HepG2 (cell line): ENCODE results near the gene EXOC3. TPM values are rescaled to one million over a fixed set of nuclear protein-coding genes. Genes with fewer than 3 reads are reported as not detected.

Experiments
- ATM ChIP-seq: fragments of 450-650 bp; IDR thresholded peaks from 2 replicates; pipeline ENCODE4 v1.7.1; 2017; ENCODE audit warnings: mild to moderate bottlenecking, borderline replicate concordance
- HMGA1 ChIP-seq: sonication (generic); formaldehyde crosslinking; conservative IDR thresholded peaks from 2 replicates; pipeline ENCODE4 v1.4.0; 2020; ENCODE audit warnings: missing genetic modification reagents
- JUN ChIP-seq: sonication (generic); formaldehyde crosslinking; IDR thresholded peaks from 2 replicates; pipeline ENCODE4 v1.4.0; 2020; ENCODE audit warnings: mild to moderate bottlenecking, missing genetic modification reagents
- LRRFIP1 ChIP-seq: sonication (generic); formaldehyde crosslinking; conservative IDR thresholded peaks from 2 replicates; pipeline ENCODE4 v1.4.0; 2020; ENCODE audit warnings: missing genetic modification reagents
- PBX3 ChIP-seq: sonication (generic); formaldehyde crosslinking; IDR thresholded peaks from 2 replicates; pipeline ENCODE4 v1.8.1; 2023; ENCODE audit warnings: missing genetic modification reagents, inconsistent platforms, borderline replicate concordance
- PRMT3 ChIP-seq: sonication (generic); formaldehyde crosslinking; IDR thresholded peaks from 2 replicates; pipeline ENCODE4 v1.8.1; 2022; ENCODE audit warnings: low read depth, mild to moderate bottlenecking, moderate library complexity, missing genetic modification reagents, borderline replicate concordance
- SKI ChIP-seq: fragments of 450-650 bp; IDR thresholded peaks from one replicate; pipeline ENCODE4 v1.6.1; 2018; ENCODE audit warnings: mild to moderate bottlenecking; ENCODE audit not compliant: partially characterized antibody
- SP1 ChIP-seq, 2 experiments: fragments of 450-650 bp in 1 of 2; sonication (generic) in 1 of 2; formaldehyde crosslinking in 1 of 2; IDR thresholded peaks; 2 replicates each; pipeline versions ENCODE4 v1.4.0 to v1.6.1; 2016 to 2020; ENCODE audit warnings: missing genetic modification reagents in 1 of 2
- TARDBP ChIP-seq: sonication (generic); formaldehyde crosslinking; IDR thresholded peaks from 2 replicates; pipeline ENCODE4 v1.8.0; 2022; ENCODE audit warnings: mild to moderate bottlenecking, missing genetic modification reagents
- TBX3 ChIP-seq: fragments of 450-650 bp; IDR thresholded peaks from 2 replicates; pipeline ENCODE4 v1.6.1; 2017; ENCODE audit warnings: antibody characterized with exemption, mild to moderate bottlenecking, inconsistent platforms, borderline replicate concordance
- TOPORS ChIP-seq: sonication (generic); formaldehyde crosslinking; IDR thresholded peaks from 2 replicates; pipeline ENCODE4 v1.8.0; 2023; ENCODE audit warnings: mild to moderate bottlenecking, missing genetic modification reagents
- ZBTB49 ChIP-seq: sonication (generic); formaldehyde crosslinking; IDR thresholded peaks from 2 replicates; pipeline ENCODE4 v1.4.0; 2020; ENCODE audit warnings: missing genetic modification reagents, borderline replicate concordance
- ZIK1 ChIP-seq: sonication (generic); formaldehyde crosslinking; IDR thresholded peaks from 2 replicates; pipeline ENCODE4 v1.5.0; 2020; ENCODE audit warnings: mild to moderate bottlenecking, low read depth, missing genetic modification reagents, borderline replicate concordance
- ZNF337 ChIP-seq: sonication (generic); formaldehyde crosslinking; IDR thresholded peaks from 2 replicates; pipeline ENCODE4 v1.5.1; 2020; ENCODE audit warnings: missing genetic modification reagents, low read depth, mild to moderate bottlenecking, borderline replicate concordance
- ZNF451 ChIP-seq: sonication (generic); formaldehyde crosslinking; IDR thresholded peaks from 2 replicates; pipeline ENCODE4 v1.5.0; 2020; ENCODE audit warnings: mild to moderate bottlenecking, missing genetic modification reagents
- ZNF503 ChIP-seq: sonication (generic); formaldehyde crosslinking; IDR thresholded peaks from 2 replicates; pipeline ENCODE4 v1.4.0; 2020; ENCODE audit warnings: missing genetic modification reagents
- ZNF564 ChIP-seq: sonication (generic); formaldehyde crosslinking; IDR thresholded peaks from 2 replicates; pipeline ENCODE4 v1.8.1; 2023; ENCODE audit warnings: mild to moderate bottlenecking, missing genetic modification reagents
- ZNF720 ChIP-seq: sonication (generic); formaldehyde crosslinking; IDR thresholded peaks from 2 replicates; pipeline ENCODE4 v1.4.0; 2020; ENCODE audit warnings: missing genetic modification reagents
- ZNF839 ChIP-seq: sonication (generic); formaldehyde crosslinking; IDR thresholded peaks from 2 replicates; pipeline ENCODE4 v1.4.0; 2020; ENCODE audit warnings: missing genetic modification reagents, mild to moderate bottlenecking, borderline replicate concordance
- polyA plus RNA-seq, 8 experiments: library from polyadenylated mRNA; depleted of rRNA in 3 of 8; stranded (reverse) in 7 of 8; unstranded in 1 of 8; fragments of >200 nt; fragmentation: Illumina TruSeq in 4 of 8; extraction: Trizol in 4 of 8; gene quantifications; 2 replicates each; pipeline versions ENCODE4 v1.2.1 to v1.2.3, GENCODE V29; 2011 to 2016; ENCODE audit warnings: low read depth in 4 of 8, missing spikeins in 1 of 8, mixed read lengths in 1 of 8; ENCODE audit not compliant: insufficient read depth in 1 of 8
- total RNA-seq, 5 experiments: library from RNA; depleted of rRNA; stranded (reverse); fragments of >200 nt; fragmentation: Illumina TruSeq; extraction: Trizol; gene quantifications; 2 replicates each; pipeline ENCODE4 v1.2.3, GENCODE V29; 2016; ENCODE audit warnings: low read depth in 1 of 5

EXOC3 gene
- total and polyA plus RNA-seq, 2 of the 13 experiments (the other 11 are each of a cell fraction or from before 2014, with no cell fraction given): 9.2 to 20.5 TPM

GRCh38 chr5:472656-473550, 29.9 kb downstream of the EXOC3 start (continued):
- peak; percentile 95 for TF ChIP-seq PRMT3 (CRISPR knock-in tag)
- no peak for TF ChIP-seq HMGA1 (CRISPR knock-in tag)
- no peak for TF ChIP-seq LRRFIP1 (CRISPR knock-in tag)
- TF ChIP-seq JUN: no peak
- TF ChIP-seq ZNF720 (CRISPR knock-in tag): no peak
- peak; percentile 68 for TF ChIP-seq ZNF503 (CRISPR knock-in tag)
- TF ChIP-seq ATM: no peak
- no peak for TF ChIP-seq SKI
- no peak for TF ChIP-seq SP1 (IDR thresholded peaks at IDR 0.05)
- peak; percentile 51; the same call in 1 of the 2 replicates for TF ChIP-seq SP1 (CRISPR knock-in tag; IDR thresholded peaks at IDR 0.05)
- 0 out of 2 replicates have a peak, but pooled peaks have one; percentile 74 for TF ChIP-seq ZBTB49 (CRISPR knock-in tag)
- TF ChIP-seq TBX3: no peak
- peak; percentile 99 for TF ChIP-seq ZIK1 (CRISPR knock-in tag)
- peak; percentile 89; the same call in 1 of the 2 replicates for TF ChIP-seq ZNF564 (CRISPR knock-in tag)
- TF ChIP-seq ZNF451 (CRISPR knock-in tag): peak; percentile 97
- no peak for TF ChIP-seq PBX3
- TF ChIP-seq TOPORS (CRISPR knock-in tag): peak; percentile 68; the same call in 1 of the 2 replicates
- 0 out of 2 replicates have a peak, but pooled peaks have one; percentile 35 for TF ChIP-seq ZNF337
- TF ChIP-seq TARDBP (CRISPR knock-in tag): no peak; the same call in 1 of the 2 replicates
- TF ChIP-seq ZNF839 (CRISPR knock-in tag): 0 out of 2 replicates have a peak, but pooled peaks have one; percentile 51
